ENCODE data around the gene BLVRB. TPM values are rescaled to one million over a fixed set of nuclear protein-coding genes. Genes with fewer than 3 reads are reported as not detected.

BLVRB gene
- total and polyA plus RNA-seq, 9 of the 15 experiments (the other 6 are each of a cell fraction or from before 2014, with no cell fraction given) = 81.1 to 749 (median 331) TPM

DNA sequence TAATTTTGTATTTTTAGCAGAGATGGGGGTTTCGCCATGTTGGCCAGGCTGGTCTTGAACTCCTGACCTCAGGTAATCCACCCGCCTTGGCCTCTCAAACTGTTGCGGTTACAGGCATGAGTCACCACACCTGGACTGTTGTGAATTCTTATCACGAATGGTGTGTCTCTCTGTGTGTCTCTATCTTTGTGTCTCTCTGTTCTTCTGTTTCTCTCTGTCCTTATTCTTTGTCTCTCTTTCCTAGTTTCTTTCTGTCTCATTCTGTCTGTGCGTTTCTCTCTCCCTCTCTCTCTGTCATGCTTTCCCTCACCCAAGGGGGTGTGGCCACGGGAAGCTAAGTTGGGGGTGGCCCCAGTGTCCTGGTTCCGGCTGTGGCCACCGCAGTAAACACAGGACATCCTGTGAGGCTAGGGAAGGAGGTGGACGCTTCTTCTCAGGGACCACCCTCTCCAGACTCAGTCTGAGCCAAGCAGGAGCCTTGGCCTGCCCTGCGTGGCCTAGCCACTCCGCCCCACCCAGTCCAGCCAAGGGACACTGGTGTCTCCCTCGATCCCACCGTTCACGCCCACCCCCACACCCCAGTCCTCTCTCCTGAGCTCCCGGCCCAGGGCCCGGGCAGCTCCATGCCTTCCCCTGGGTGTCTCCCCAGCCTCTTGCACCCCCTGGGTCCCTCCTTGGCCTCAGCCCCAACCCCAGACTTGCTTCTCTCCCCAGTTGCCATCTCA, 48.5 kb downstream of the BLVRB start (continued):
- TF ChIP-seq MAZ (CRISPR knock-in tag; conservative IDR thresholded peaks at IDR 0.05 in 1 of 2, IDR thresholded peaks at IDR 0.05 in 1 of 2) (peak in 1 of 2 experiments; percentile 48; a peak in 3 of 4 replicates), ZFPM2 (CRISPR knock-in tag; IDR thresholded peaks at IDR 0.05) (no peak), HLTF (IDR thresholded peaks at IDR 0.05) (peak; percentile 39; the same call in 1 of the 2 replicates), THRAP3 (IDR thresholded peaks at IDR 0.05; ENCODE audit: borderline replicate concordance) (no peak), HIVEP1 (CRISPR knock-in tag; IDR thresholded peaks at IDR 0.05) (no peak), SIX5 (IDR thresholded peaks at IDR 0.05; ENCODE audit: borderline replicate concordance in 1 of 2, insufficient read depth in 1 of 2, low read depth in 1 of 2, low read length in 2 of 2) (no peak), ZNF644 (tag; IDR thresholded peaks at IDR 0.05; ENCODE audit: low read depth) (no peak), CBX3 (IDR thresholded peaks at IDR 0.05; ENCODE audit: borderline replicate concordance in 1 of 2, low read length in 2 of 2) (0 out of 3 replicates have a peak, but pooled peaks of 1 of the 2 experiments have one; percentile 12), ZNF384 (IDR thresholded peaks at IDR 0.05; ENCODE audit: low read depth, low read length) (no peak), ASH1L (IDR thresholded peaks at IDR 0.05; ENCODE audit: borderline replicate concordance, low read depth, partially characterized antibody) (no peak), SAP30 (IDR thresholded peaks at IDR 0.05; ENCODE audit: borderline replicate concordance, insufficient read depth, low read depth, low read length, poor library complexity, severe bottlenecking) (no peak), SRSF1 (IDR thresholded peaks at IDR 0.05; ENCODE audit: low read depth, low read length) (no peak), TAF1 (IDR thresholded peaks at IDR 0.05; ENCODE audit: control insufficient read depth, extremely low read depth, insufficient read depth, low read length, severe bottlenecking) (peak; percentile 52), TBP (optimal IDR thresholded peaks at IDR 0.05; ENCODE audit: low read depth, low read length) (peak; percentile 31)
- TF ChIP-seq, protein P1, sequence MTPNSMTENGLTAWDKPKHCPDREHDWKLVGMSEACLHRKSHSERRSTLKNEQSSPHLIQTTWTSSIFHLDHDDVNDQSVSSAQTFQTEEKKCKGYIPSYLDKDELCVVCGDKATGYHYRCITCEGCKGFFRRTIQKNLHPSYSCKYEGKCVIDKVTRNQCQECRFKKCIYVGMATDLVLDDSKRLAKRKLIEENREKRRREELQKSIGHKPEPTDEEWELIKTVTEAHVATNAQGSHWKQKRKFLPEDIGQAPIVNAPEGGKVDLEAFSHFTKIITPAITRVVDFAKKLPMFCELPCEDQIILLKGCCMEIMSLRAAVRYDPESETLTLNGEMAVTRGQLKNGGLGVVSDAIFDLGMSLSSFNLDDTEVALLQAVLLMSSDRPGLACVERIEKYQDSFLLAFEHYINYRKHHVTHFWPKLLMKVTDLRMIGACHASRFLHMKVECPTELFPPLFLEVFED (CRISPR knock-in tag; conservative IDR thresholded peaks at IDR 0.05) = no peak; the same call in 1 of the 2 replicates
- TF ChIP-seq, protein P2, sequence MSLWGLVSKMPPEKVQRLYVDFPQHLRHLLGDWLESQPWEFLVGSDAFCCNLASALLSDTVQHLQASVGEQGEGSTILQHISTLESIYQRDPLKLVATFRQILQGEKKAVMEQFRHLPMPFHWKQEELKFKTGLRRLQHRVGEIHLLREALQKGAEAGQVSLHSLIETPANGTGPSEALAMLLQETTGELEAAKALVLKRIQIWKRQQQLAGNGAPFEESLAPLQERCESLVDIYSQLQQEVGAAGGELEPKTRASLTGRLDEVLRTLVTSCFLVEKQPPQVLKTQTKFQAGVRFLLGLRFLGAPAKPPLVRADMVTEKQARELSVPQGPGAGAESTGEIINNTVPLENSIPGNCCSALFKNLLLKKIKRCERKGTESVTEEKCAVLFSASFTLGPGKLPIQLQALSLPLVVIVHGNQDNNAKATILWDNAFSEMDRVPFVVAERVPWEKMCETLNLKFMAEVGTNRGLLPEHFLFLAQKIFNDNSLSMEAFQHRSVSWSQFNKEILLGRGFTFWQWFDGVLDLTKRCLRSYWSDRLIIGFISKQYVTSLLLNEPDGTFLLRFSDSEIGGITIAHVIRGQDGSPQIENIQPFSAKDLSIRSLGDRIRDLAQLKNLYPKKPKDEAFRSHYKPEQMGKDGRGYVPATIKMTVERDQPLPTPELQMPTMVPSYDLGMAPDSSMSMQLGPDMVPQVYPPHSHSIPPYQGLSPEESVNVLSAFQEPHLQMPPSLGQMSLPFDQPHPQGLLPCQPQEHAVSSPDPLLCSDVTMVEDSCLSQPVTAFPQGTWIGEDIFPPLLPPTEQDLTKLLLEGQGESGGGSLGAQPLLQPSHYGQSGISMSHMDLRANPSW (CRISPR knock-in tag; IDR thresholded peaks at IDR 0.05) = no peak
- TF ChIP-seq, protein P3, sequence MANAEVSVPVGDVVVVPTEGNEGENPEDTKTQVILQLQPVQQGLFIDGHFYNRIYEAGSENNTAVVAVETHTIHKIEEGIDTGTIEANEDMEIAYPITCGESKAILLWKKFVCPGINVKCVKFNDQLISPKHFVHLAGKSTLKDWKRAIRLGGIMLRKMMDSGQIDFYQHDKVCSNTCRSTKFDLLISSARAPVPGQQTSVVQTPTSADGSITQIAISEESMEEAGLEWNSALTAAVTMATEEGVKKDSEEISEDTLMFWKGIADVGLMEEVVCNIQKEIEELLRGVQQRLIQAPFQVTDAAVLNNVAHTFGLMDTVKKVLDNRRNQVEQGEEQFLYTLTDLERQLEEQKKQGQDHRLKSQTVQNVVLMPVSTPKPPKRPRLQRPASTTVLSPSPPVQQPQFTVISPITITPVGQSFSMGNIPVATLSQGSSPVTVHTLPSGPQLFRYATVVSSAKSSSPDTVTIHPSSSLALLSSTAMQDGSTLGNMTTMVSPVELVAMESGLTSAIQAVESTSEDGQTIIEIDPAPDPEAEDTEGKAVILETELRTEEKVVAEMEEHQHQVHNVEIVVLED (CRISPR knock-in tag; IDR thresholded peaks at IDR 0.05) = no peak
- TF ChIP-seq, protein P4, sequence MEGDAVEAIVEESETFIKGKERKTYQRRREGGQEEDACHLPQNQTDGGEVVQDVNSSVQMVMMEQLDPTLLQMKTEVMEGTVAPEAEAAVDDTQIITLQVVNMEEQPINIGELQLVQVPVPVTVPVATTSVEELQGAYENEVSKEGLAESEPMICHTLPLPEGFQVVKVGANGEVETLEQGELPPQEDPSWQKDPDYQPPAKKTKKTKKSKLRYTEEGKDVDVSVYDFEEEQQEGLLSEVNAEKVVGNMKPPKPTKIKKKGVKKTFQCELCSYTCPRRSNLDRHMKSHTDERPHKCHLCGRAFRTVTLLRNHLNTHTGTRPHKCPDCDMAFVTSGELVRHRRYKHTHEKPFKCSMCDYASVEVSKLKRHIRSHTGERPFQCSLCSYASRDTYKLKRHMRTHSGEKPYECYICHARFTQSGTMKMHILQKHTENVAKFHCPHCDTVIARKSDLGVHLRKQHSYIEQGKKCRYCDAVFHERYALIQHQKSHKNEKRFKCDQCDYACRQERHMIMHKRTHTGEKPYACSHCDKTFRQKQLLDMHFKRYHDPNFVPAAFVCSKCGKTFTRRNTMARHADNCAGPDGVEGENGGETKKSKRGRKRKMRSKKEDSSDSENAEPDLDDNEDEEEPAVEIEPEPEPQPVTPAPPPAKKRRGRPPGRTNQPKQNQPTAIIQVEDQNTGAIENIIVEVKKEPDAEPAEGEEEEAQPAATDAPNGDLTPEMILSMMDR (IDR thresholded peaks at IDR 0.05 in 2 of 3, conservative IDR thresholded peaks at IDR 0.05 in 1 of 3; ENCODE audit: insufficient read depth in 2 of 3, low read depth in 1 of 3, low read length in 3 of 3) = no peak

All from K562 (cell line).